Astrocyte (in vitro differentiated cells and primary cell): ENCODE data around the gene NR5A2.

Experiments
- CTCF ChIP-seq: IDR thresholded peaks from 2 replicates; pipeline ENCODE4 v1.5.1; 2011; ENCODE audit warnings: low read depth, mild to moderate bottlenecking, inconsistent platforms, low read length, moderate library complexity; ENCODE audit not compliant: insufficient read depth
- EZH2 ChIP-seq: IDR thresholded peaks from 2 replicates; pipeline ENCODE4 v1.6.1; 2012; ENCODE audit warnings: mild to moderate bottlenecking, low read length, inconsistent platforms; ENCODE audit not compliant: insufficient read depth

DNA sequence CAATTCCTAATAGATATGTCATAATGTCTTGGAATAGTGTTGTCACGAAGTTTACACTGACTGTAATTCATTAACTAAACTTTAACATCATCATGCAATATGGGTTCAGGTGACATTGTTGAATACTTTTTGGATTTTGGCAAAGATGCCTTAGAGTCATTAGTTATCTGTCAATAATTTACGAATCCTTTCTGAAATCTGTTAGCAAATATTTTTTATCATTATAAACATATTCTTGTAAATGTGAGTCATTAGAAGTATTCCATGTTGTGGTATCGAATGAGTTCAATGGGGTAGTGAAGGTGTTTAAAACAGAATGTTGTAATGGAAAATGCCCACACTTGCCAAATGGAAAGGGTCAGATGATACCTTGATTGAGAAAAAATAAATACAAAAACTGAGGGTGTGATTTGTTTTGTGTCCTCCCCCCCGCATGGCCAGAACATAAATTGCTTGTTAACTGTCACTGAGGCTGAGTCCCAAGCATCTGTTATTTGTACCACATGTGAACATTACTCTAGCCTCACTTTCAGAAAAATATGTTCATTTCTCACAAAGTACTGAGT is 5.2 kb upstream of the NR5A2 start:
- TF ChIP-seq CTCF (no peak), EZH2 (no peak)
